ENCODE data around the gene HAO1.

The HAO1 gene

DNA sequence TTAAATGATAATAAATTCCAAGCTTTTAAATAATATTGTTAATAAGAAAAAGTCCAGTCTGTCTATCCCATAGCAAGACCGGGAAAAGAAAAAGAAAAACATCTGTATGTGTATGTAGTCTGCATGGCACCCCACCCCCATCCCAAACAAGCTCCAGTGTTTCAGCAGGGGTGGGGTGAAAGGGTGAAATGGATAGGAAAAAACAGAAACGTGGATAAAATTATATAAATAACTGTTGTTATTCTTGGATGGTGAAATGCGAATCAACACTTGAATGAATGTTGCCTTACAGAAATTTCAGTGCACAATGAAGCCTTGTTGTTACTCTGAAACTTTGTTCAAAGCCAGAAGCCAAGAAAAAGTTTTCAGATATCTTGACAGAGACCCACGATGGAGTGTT is 31.4 kb downstream of the HAO1 start:
- DNase-seq (ENCODE audit: low spot score), result no peak
- no peak overlapping the region for H3K4me3 ChIP-seq
- TF ChIP-seq, protein P1, sequence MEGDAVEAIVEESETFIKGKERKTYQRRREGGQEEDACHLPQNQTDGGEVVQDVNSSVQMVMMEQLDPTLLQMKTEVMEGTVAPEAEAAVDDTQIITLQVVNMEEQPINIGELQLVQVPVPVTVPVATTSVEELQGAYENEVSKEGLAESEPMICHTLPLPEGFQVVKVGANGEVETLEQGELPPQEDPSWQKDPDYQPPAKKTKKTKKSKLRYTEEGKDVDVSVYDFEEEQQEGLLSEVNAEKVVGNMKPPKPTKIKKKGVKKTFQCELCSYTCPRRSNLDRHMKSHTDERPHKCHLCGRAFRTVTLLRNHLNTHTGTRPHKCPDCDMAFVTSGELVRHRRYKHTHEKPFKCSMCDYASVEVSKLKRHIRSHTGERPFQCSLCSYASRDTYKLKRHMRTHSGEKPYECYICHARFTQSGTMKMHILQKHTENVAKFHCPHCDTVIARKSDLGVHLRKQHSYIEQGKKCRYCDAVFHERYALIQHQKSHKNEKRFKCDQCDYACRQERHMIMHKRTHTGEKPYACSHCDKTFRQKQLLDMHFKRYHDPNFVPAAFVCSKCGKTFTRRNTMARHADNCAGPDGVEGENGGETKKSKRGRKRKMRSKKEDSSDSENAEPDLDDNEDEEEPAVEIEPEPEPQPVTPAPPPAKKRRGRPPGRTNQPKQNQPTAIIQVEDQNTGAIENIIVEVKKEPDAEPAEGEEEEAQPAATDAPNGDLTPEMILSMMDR (IDR thresholded peaks at IDR 0.05), result no peak
- no peak overlapping the region for H3K27ac ChIP-seq

DNA sequence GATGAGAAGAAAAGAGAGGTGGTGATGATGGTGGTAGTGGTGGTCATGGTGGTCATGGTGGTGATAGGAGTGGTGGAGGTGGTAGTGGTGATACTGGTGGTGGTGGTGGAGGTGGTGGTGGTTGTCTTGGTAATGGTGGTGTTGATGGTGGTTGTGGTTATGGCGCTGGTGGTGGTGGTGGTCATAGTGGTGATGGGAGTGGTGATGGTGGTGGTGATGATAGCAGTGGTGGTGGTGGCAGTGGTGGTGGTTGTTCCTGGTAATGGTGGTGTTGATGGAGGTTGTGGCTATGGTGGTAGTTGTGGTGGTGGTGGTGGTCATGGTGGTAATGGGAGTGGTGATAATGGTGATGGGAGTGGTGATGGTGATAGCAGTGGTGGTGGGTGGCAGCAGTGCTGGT is 36.8 kb downstream of the HAO1 start:
- no peak overlapping the region for H3K27ac ChIP-seq
- no peak for DNase-seq (ENCODE audit: low spot score)
- H3K4me3 ChIP-seq, result no peak overlapping the region
- TF ChIP-seq, protein P1 (IDR thresholded peaks at IDR 0.05), result no peak

DNA sequence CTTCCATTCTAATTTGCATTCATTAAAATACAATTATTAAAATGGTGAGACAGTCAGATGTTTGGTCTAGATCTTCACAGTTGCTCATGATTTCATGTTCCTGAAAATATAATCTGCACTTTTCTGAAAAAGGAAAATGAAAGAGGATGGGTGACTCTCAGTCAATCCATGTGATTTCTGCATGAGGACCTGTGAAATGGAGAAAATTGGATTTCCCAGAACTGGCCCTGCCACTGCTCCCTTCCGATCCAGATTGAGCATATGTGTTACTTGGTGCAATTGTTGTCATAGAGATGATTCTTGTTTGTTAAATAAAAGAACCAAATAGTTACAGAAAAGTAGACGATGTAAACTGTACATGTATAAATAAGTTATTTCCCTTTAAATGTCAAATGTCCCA is 37.4 kb downstream of the HAO1 start:
- Histone ChIP-seq H3K4me3 (no peak overlapping the region), H3K27ac (no peak overlapping the region)
- DNase-seq (ENCODE audit: low spot score), result no peak
- TF ChIP-seq, protein P1 (IDR thresholded peaks at IDR 0.05), result no peak

DNA sequence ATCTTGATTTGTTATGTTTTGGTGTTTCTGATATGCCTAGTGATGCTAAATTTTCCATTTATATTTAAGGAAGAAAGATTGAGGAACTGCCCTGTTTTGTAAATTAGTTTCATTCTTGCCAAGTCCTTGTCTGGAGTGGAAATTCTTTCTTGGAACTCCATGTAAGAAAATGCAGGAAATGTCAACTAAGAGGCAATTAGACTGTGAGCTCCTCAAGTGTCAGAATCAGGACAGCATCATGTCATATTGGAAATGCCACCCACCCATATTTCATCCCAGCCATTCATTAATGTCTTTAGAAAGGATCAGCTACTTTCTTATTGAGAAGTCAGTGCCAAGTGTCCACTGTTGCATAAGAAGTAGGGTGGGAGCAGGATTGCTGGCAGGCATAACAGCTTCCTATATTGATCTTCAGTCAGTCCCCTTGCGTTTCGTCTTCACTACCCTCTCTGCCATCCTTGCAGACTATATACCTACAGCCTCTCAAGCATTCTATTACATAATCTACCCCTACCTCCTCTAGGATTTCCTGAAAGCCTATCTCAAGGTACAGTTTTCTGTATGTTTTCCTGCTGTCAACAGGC is 42.4 kb downstream of the HAO1 start:
- no peak for DNase-seq (ENCODE audit: low spot score)
- Histone ChIP-seq H3K27ac (no peak overlapping the region), H3K4me3 (no peak overlapping the region)
- TF ChIP-seq, protein P1 (IDR thresholded peaks at IDR 0.05), result no peak

DNA sequence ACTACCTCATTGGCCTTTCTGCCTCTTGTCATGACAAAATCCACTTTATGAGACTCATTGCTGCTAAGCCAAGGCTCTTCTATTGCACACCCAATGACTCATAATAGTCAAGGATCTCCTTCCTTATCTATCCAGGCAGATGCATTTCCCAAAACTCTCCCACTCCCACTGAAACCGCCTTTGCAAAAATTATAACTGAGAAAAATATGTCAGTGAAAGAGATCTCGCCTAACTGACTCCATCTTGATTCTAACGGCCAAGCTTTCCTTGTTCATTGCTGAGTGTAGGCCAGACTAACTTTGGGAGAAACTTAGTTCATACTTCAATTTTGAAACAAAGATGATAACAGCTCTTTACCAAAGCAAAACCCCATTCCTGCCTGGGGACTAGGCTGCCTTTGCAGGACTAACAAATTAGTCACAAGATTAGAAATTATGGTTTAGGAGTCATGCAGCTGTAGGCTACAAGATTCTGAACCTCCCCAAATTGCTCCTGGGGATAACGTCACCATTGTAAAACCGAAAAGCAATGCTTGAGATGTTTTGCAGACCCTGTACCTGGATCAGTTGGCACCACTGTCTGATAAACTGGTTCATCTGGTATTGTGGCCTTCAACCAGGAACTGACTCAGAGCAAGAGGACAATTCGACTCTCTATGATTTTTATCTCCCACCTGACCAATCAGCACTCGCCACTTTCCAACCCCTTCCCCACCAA is 47.1 kb downstream of the HAO1 start:
- Histone ChIP-seq H3K4me3 (no peak overlapping the region), H3K27ac (no peak overlapping the region)
- DNase-seq (ENCODE audit: low spot score), result no peak
- TF ChIP-seq, protein P1 (IDR thresholded peaks at IDR 0.05), result no peak

DNA sequence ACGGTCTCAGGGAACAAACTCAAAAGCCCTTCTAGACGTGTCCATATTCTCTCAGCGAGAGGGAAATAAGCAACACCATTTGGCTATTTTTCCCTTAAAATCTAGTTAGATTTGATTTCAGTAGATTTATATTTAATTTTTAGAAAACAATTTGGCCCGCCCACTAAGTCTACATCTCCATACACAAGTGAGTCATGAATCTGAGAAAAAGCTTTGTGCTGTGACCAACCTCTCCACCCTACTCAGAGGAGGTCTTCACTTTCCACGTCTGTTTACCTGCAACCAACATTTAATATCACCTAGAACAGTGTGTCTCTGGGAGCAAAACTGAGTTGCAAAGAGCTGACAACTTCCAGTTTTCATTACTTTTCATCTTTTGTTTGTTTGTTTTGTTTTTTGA is 48.6 kb downstream of the HAO1 start:
- DNase-seq (ENCODE audit: low spot score), result no peak
- H3K27ac ChIP-seq, result no peak overlapping the region
- TF ChIP-seq, protein P1 (IDR thresholded peaks at IDR 0.05), result no peak
- no peak overlapping the region for H3K4me3 ChIP-seq

DNA sequence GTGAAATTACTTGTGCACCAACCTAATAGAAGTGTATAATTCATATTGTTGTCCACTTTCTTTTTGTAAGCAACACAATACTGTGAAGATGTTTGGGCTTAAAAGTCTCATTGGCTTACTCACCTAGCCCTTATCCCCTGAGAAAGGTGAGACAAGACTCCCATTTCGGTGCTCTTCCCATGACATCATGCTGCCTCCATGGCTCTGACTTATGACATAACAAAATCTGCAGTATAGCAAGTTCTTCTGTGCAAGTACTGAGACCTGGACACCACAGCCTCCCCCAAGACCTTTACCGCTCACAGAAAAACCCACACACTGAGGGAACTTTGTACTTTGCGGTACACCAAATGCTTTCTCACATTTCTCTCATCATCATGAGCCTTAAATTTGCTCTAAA is 50.5 kb downstream of the HAO1 start:
- no peak for DNase-seq (ENCODE audit: low spot score)
- TF ChIP-seq, protein P1 (IDR thresholded peaks at IDR 0.05), result no peak
- Histone ChIP-seq H3K4me3 (no peak overlapping the region), H3K27ac (no peak overlapping the region)
